Measurements from ENCODE around the gene CNNM3. TPM values are rescaled to one million over a fixed set of nuclear protein-coding genes. Genes with fewer than 3 reads are reported as not detected.

CNNM3 gene
- 1 to 10 TPM; 4.2 to 7.9 TPM for total RNA-seq

DNA sequence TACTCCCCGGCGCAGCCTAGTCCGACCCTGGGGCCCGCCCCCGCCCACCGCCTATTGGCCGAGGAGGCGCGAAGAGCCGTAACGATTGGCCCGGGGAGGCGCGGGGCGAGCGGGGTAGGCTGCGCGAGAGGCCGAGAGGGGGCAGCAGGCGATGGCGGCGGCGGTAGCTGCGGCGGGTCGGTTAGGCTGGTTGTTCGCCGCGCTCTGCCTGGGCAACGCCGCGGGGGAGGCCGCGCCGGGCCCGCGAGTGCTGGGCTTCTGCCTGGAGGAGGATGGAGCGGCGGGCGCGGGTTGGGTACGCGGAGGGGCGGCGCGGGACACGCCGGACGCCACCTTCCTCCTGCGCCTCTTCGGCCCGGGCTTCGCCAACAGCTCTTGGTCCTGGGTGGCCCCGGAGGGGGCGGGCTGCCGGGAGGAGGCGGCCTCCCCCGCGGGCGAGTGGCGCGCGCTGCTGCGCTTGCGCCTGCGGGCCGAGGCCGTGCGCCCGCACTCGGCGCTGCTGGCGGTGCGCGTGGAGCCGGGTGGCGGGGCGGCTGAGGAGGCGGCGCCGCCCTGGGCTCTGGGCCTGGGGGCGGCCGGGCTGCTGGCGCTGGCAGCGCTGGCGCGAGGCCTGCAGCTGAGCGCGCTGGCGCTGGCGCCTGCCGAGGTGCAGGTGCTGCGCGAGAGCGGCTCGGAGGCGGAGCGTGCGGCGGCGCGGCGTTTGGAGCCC lies at the start of gene CNNM3:
CNNM3 (plus strand) TSS at position 142 of the 709 bp plus-strand sequence; CDS start at position 152, 10 bp downstream.
- Histone ChIP-seq H3K9me3 (no peaks in the 10 kb centered on the region), H3K36me3 (no peaks in the 10 kb centered on the region), H3K27me3 (no peaks in the 10 kb centered on the region), H3K4me1 (peaks cover 0 to 62% of the 10 kb centered on the region in 2 donors), H3K27ac (peak within 1 kb of the TSS; percentile 90 to 96), H3K4me3 (peak within 1 kb of the TSS; percentile 72 to 80)
- TF ChIP-seq CTCF (IDR thresholded peaks at IDR 0.05), result peak; percentile 56 to 76
- peak; percentile 96 for DNase-seq (ENCODE audit: low spot score)

- DNase-seq (ENCODE audit: low spot score), result no peak
- no peaks in the 10 kb centered on the region for H3K27me3 ChIP-seq
- no peak overlapping the region for H3K4me3 ChIP-seq
- no peak for TF ChIP-seq CTCF (IDR thresholded peaks at IDR 0.05)
- peaks cover 0 to 38% of the 10 kb centered on the region in 2 donors for H3K4me1 ChIP-seq
- H3K36me3 ChIP-seq, result no peaks in the 10 kb centered on the region
- no peaks in the 10 kb centered on the region for H3K9me3 ChIP-seq
- H3K27ac ChIP-seq, result no peak overlapping the region
Measured at GRCh38 chr2:96767135-96767871, 48.8 kb upstream of the CNNM3 start.

GRCh38 chr2:96768083-96768561 lies 47.9 kb upstream of the CNNM3 start:
- no peaks in the 10 kb centered on the region for H3K36me3 ChIP-seq
- H3K4me3 ChIP-seq, result no peak overlapping the region
- H3K9me3 ChIP-seq, result no peaks in the 10 kb centered on the region
- no peaks in the 10 kb centered on the region for H3K27me3 ChIP-seq
- no peak overlapping the region for H3K27ac ChIP-seq
- H3K4me1 ChIP-seq, result peaks cover 0 to 30% of the 10 kb centered on the region in 2 donors
- DNase-seq (ENCODE audit: low spot score), result no peak
- TF ChIP-seq CTCF (IDR thresholded peaks at IDR 0.05), result no peak

DNA sequence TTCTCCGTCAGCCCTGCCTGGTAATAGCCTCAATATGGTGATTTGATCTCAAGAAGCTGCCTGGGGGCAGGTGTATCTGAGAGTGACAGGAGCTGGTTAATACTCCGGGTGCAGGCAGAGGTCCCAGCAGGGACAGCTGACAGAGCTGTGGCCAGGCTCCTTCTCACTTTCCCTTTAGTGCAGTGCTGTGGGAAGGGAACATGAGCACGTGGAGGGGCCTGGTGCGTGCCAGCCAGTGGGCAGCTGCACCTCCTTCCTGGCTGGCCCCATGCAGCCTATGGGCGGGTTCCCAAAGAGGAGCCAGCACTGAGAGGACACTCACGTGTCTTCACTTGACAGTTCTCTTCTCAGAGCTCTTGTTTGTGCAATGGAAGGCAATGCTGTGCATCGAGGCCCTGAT lies 46.3 kb upstream of the CNNM3 start:
- Histone ChIP-seq H3K4me1 (peaks cover 0 to 14% of the 10 kb centered on the region in 2 donors), H3K27me3 (no peaks in the 10 kb centered on the region), H3K27ac (peak overlapping the region; percentile 69 to 76), H3K9me3 (no peaks in the 10 kb centered on the region), H3K36me3 (no peaks in the 10 kb centered on the region), H3K4me3 (no peak overlapping the region)
- no peak for TF ChIP-seq CTCF (IDR thresholded peaks at IDR 0.05)
- DNase-seq (ENCODE audit: low spot score), result peak; percentile 69

DNA sequence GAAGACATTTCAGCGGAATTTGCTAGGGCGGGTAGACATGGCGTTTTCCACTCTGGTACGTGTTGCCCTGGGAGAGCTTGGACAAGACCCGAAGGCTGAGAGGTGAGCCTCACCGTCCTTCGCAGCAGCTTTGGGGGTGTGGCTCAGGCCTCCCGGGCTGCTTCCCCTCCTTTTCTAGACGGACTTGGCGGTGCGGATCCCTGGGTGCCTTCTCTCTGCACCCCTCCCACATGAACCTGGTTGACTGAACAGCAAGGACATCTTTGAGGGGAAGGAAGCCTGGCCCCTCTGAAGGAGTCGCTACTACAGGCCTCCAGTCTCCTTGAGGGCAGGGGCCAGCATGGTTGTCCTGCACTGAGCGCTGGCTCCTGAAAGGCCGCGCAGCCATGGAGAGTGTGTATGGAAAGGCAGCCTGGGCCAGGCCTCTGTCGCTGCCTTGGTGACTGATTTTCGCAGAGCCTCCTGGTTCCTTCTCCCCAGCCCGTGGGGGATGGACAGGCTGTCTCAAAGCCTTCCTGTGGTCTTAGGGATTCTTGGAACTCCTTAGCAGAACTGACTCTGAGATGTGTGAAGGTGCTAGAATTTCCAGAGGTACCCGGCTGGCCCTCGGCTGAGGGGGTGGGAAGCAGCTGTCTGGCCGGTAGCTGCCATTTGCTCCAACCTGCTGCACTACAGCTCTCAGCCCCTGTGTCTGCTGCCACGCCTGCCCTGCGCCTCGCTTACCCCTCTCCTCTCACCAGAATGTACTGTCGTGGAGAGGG lies 45.4 kb upstream of the CNNM3 start:
- H3K36me3 ChIP-seq, result no peaks in the 10 kb centered on the region
- H3K27ac ChIP-seq, result peak overlapping the region; percentile 69 to 76

More for the DNA sequence above, 45.4 kb upstream of the CNNM3 start:
- no peaks in the 10 kb centered on the region for H3K27me3 ChIP-seq
- peaks cover 0 to 14% of the 10 kb centered on the region in 2 donors for H3K4me1 ChIP-seq
- no peak for TF ChIP-seq CTCF (IDR thresholded peaks at IDR 0.05)
- H3K9me3 ChIP-seq, result no peaks in the 10 kb centered on the region
- no peak for DNase-seq (ENCODE audit: low spot score)
- no peak overlapping the region for H3K4me3 ChIP-seq
